MM.1S (cell line): ENCODE measurements around the gene ANKRD6.

Experiments
- CTCF ChIP-seq: fragments of 300-600 bp; sonication (generic); IDR thresholded peaks from 2 replicates; pipeline ENCODE4 v1.5.1; 2016; ENCODE audit warnings: antibody characterized with exemption, low read length, mixed read lengths
- EZH2 ChIP-seq: fragments of 300-600 bp; sonication (generic); optimal IDR thresholded peaks from 2 replicates; pipeline ENCODE3; 2017; ENCODE audit warnings: low read depth, mild to moderate bottlenecking, antibody characterized with exemption, low read length, mixed read lengths
- EZH2phosphoT487 ChIP-seq: fragments of 300-600 bp; sonication (generic); IDR thresholded peaks from 2 replicates; pipeline ENCODE4 v1.6.1; 2018; ENCODE audit warnings: antibody characterized with exemption, low read length

- TF ChIP-seq CTCF (no peak), EZH2 (no peak), EZH2phosphoT487 (no peak)
These were observed 19.9 kb upstream of the ANKRD6 start for GRCh38 chr6:89413006-89413400.
